NCI-H524 (cell line): ENCODE data around the gene SMU1.

ENCODE experiments used
- DNase-seq, 2 experiments: peaks; one replicate each; lab custom pipeline; 2025; lab: John Stamatoyannopoulos, UW

SMU1 gene

GRCh38 chr9:33076046-33077004 lies at the start of gene SMU1:
SMU1 (minus strand) TSS chr9:33076674; CDS start chr9:33076608, 66 bp downstream.
- DNase-seq, result peak; percentile 91 to 95

- DNase-seq, result no peak
Observed at GRCh38 chr9:33125461-33125860, 49.0 kb upstream of the SMU1 start.

- no peak for DNase-seq
Observed at GRCh38 chr9:33124751-33125381, 48.4 kb upstream of the SMU1 start.

GRCh38 chr9:33124046-33124445 lies 47.6 kb upstream of the SMU1 start:
- no peak for DNase-seq

- no peak for DNase-seq
Observed at GRCh38 chr9:33123407-33124031, 47.0 kb upstream of the SMU1 start.

- DNase-seq, result no peak
Observed at GRCh38 chr9:33120620-33121019, 44.1 kb upstream of the SMU1 start.

- DNase-seq, result no peak
Observed at GRCh38 chr9:33117796-33118195, 41.3 kb upstream of the SMU1 start.

GRCh38 chr9:33117306-33117705 lies 40.8 kb upstream of the SMU1 start:
- DNase-seq, result no peak

GRCh38 chr9:33116860-33117259 lies 40.4 kb upstream of the SMU1 start:
- DNase-seq, result no peak

- DNase-seq, result no peak
Observed at GRCh38 chr9:33114746-33115145, 38.3 kb upstream of the SMU1 start.

GRCh38 chr9:33113799-33114547 lies 37.5 kb upstream of the SMU1 start:
- no peak for DNase-seq

GRCh38 chr9:33112094-33112493 lies 35.6 kb upstream of the SMU1 start:
- no peak for DNase-seq

GRCh38 chr9:33111631-33112030 lies 35.2 kb upstream of the SMU1 start:
- DNase-seq, result no peak

- DNase-seq, result no peak
Observed at GRCh38 chr9:33110686-33111085, 34.2 kb upstream of the SMU1 start.

- DNase-seq, result no peak
Observed at GRCh38 chr9:33109850-33110595, 33.5 kb upstream of the SMU1 start.

- DNase-seq, result no peak
Observed at GRCh38 chr9:33109097-33109496, 32.6 kb upstream of the SMU1 start.

- DNase-seq, result no peak
Observed at GRCh38 chr9:33108472-33108871, 32.0 kb upstream of the SMU1 start.

- DNase-seq, result no peak
Observed at GRCh38 chr9:33107762-33108161, 31.3 kb upstream of the SMU1 start.

GRCh38 chr9:33106827-33107621 lies 30.6 kb upstream of the SMU1 start:
- DNase-seq, result no peak

- no peak for DNase-seq
Observed at GRCh38 chr9:33106372-33106771, 29.9 kb upstream of the SMU1 start.

- DNase-seq, result no peak
Observed at GRCh38 chr9:33105959-33106358, 29.5 kb upstream of the SMU1 start.
